ENCODE measurements around the gene PAEP.

The PAEP gene

DNA sequence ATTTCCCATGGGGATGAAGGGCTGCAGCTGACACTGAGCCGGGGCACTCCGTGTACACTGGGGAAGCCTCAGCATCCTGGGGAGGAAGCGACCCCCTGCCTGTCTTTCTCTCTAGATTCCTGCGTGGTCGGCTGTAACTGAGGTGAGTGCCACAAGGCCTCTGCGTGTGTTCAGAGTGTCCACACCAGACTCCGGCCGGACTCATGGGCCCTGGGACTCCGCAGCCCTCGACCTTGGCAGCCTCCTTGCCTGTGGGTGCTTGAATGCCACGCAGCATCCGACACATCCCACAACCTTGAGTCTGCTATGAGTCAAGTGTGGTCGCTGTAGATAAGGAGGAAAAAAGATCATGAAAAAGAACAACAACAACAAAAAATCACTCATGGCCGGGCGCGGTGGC, 23.4 kb downstream of the PAEP start:
- no peaks in the 10 kb centered on the region for H3K9me3 Mint-ChIP-seq
- no peak overlapping the region for H3K4me3 Mint-ChIP-seq
- no peaks in the 10 kb centered on the region for H3K4me1 Mint-ChIP-seq
- no peak for ATAC-seq
- no peak overlapping the region for H3K27ac Mint-ChIP-seq
- no peaks in the 10 kb centered on the region for H3K36me3 Mint-ChIP-seq (ENCODE audit: low read depth)
- DNase-seq: no peak
- peaks cover 3% of the 10 kb centered on the region for H3K27me3 Mint-ChIP-seq

DNA sequence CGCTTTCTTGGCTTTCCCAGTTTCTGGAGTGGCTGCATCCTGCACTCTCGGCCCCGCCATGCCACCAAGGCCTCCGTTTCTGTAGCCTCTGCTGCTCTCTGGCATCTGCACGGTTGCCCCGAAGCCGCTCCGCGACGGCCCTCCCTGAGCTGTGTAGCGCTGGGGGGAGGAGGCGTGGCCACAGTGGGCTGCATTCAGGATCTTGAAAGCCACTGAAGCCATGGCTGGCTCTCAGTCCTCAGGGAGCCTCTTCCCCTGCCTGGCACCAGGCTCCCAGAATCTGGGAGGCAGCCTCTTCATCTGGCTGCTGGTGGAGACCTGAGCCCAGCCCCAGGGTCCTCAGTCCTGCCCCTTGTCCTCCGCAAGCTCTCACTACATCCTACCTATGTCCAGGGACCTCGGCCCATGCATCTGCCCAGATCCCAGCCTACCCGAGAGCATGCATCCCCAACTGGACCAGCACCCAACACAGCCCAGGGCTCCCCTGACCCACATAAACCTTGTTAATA, 25.1 kb downstream of the PAEP start:
- no peaks in the 10 kb centered on the region for H3K9me3 Mint-ChIP-seq
- H3K4me1 Mint-ChIP-seq: no peaks in the 10 kb centered on the region
- H3K27ac Mint-ChIP-seq: no peak overlapping the region
- DNase-seq (no peak), ATAC-seq (no peak)
- H3K4me3 Mint-ChIP-seq: no peak overlapping the region
- no peaks in the 10 kb centered on the region for H3K36me3 Mint-ChIP-seq (ENCODE audit: low read depth)
- peaks cover 9% of the 10 kb centered on the region for H3K27me3 Mint-ChIP-seq

GRCh38 chr9:135587658-135588057, 26.1 kb downstream of the PAEP start:
- Mint-ChIP-seq H3K27me3 (peaks cover 9% of the 10 kb centered on the region), H3K9me3 (no peaks in the 10 kb centered on the region), H3K4me1 (no peaks in the 10 kb centered on the region), H3K27ac (no peak overlapping the region), H3K4me3 (no peak overlapping the region), H3K36me3 (ENCODE audit: low read depth) (no peaks in the 10 kb centered on the region)
- DNase-seq (no peak), ATAC-seq (no peak)

DNA sequence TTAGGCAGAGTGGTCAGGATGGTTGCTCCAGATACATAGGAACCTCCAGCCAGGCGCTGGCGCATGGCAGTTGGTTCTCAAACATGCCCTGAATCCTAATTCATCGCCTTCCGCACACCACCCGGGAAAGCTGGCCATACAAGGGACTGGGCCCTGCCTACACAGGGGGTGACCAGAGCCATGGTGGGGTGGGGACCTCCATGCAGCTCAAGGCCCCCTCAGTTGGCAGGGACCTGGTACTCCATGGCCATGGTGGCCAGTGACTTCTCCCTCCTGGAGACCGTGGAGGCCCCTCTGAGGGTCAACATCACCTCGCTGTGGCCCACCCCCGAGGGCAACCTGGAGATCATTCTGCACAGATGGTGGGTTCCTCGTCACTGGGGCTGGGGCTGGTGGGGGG, 26.8 kb downstream of the PAEP start:
- H3K4me1 Mint-ChIP-seq: no peaks in the 10 kb centered on the region
- ATAC-seq: no peak
- H3K4me3 Mint-ChIP-seq: no peak overlapping the region
- no peak overlapping the region for H3K27ac Mint-ChIP-seq
- H3K27me3 Mint-ChIP-seq: peaks cover 8% of the 10 kb centered on the region
- no peaks in the 10 kb centered on the region for H3K9me3 Mint-ChIP-seq
- H3K36me3 Mint-ChIP-seq (ENCODE audit: low read depth): no peaks in the 10 kb centered on the region
- DNase-seq: no peak

DNA sequence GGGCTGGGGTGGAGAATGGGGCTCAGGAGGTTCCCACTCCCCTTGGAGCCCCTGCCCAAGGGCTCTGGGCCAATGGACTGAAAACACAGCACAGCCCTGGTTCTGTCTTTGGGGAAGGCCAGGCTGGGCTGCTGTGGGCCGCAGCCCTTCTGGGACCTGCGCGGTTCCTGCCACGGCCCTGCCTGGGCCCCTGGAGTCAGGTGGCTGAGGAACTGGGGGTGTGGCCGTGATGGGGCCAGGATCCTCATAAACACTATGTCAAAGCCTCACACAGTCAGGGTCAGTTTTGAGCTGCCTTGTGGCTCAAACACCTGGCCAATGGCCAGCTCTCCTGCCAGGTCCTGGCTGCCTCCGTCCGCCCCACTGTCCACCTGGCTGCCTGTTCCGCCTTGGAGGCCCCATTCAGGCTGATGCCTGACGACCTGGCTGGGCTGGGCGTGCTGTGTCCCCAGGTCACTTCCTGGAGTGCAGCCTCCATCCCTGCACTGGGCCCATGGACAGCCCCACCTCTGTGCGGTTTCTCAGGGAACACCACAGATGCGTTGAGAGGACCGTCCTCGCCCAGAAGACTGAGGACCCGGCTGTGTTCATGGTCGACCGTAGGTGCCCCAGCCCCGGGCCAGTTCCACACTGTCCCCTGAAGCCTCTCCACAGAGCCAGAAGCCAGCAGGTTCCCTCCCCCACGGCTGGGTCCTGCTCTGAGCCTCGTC, 27.5 kb downstream of the PAEP start:
- Mint-ChIP-seq H3K9me3 (no peaks in the 10 kb centered on the region), H3K27me3 (peaks cover 6% of the 10 kb centered on the region), H3K27ac (no peak overlapping the region), H3K36me3 (ENCODE audit: low read depth) (no peaks in the 10 kb centered on the region), H3K4me3 (no peak overlapping the region), H3K4me1 (no peaks in the 10 kb centered on the region)
- DNase-seq (no peak), ATAC-seq (no peak)

DNA sequence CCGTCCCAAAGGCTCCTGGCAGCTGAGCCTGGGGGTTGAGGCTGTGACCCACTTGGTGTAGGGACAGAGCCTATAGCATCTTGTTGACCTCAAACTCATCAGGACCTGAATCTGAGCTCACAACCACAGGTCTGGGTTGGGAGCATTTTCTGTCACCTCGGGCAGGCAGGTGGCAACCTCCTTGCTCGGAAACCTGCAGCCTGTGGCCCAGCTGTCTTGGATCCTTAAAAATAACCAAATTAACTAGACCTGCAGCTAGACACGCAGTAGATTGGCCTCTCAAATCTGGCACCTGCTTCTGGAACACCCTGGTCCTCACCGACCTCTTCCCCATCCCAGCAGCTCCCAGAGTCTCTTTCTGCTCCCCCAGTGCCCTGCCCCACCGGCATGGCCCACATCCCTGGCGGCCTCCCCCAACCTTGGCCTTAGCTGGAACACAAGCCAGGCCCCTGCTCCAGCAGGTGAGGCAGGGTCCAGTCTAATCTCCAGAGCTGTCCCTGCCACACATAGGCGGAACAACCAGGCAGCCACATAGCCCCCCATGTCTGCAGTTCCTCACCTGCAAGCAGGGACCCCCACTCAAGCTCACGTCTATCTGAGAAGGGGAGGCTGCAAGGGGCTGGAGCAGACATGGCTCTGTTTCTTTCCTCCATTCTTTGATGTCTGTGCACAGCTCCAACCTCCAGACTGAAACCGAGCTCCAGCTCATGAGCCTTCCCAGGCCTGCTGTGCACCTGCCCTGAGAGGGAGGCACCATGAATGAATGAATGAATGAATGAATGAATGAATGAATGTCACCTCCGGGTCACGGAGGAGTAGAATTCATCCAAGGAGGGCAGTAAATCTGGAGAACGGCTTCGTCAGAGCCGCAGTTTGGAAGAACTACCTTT, 28.3 kb downstream of the PAEP start:
- Mint-ChIP-seq H3K4me1 (no peaks in the 10 kb centered on the region), H3K27ac (no peak overlapping the region), H3K27me3 (peaks cover 6% of the 10 kb centered on the region), H3K4me3 (no peak overlapping the region), H3K9me3 (no peaks in the 10 kb centered on the region), H3K36me3 (ENCODE audit: low read depth) (no peaks in the 10 kb centered on the region)
- DNase-seq (no peak), ATAC-seq (no peak)

GRCh38 chr9:135590486-135591079, 29.0 kb downstream of the PAEP start:
- H3K4me1 Mint-ChIP-seq: no peaks in the 10 kb centered on the region
- no peak overlapping the region for H3K4me3 Mint-ChIP-seq
- H3K36me3 Mint-ChIP-seq (ENCODE audit: low read depth): no peaks in the 10 kb centered on the region
- no peak for ATAC-seq
- no peak overlapping the region for H3K27ac Mint-ChIP-seq
- no peak for DNase-seq
- no peaks in the 10 kb centered on the region for H3K9me3 Mint-ChIP-seq
- H3K27me3 Mint-ChIP-seq: peaks cover 9% of the 10 kb centered on the region

- DNase-seq: no peak
- Mint-ChIP-seq H3K4me1 (no peaks in the 10 kb centered on the region), H3K36me3 (ENCODE audit: low read depth) (no peaks in the 10 kb centered on the region), H3K27me3 (peaks cover 17% of the 10 kb centered on the region), H3K4me3 (no peak overlapping the region), H3K27ac (no peak overlapping the region), H3K9me3 (no peaks in the 10 kb centered on the region)
- no peak for ATAC-seq
Measured at GRCh38 chr9:135591506-135592330, 30.2 kb downstream of the PAEP start.

DNA sequence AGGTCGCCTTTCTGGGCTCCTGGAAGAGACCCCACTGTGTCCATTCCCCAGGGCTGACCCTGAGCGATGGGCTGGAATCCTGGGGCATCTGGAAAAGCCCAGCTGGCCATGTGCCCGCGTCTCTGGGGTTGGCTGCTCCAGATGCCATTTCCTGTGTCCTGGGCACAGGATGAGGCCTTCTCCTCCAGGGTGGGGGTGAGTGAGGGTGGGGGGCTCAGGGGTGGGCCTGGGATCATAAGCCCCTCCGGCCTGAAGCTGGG, 30.7 kb downstream of the PAEP start:
- ATAC-seq: no peak
- no peak for DNase-seq
- no peak overlapping the region for H3K27ac Mint-ChIP-seq
- H3K4me1 Mint-ChIP-seq: no peaks in the 10 kb centered on the region
- no peaks in the 10 kb centered on the region for H3K36me3 Mint-ChIP-seq (ENCODE audit: low read depth)
- no peak overlapping the region for H3K4me3 Mint-ChIP-seq
- peaks cover 17% of the 10 kb centered on the region for H3K27me3 Mint-ChIP-seq
- H3K9me3 Mint-ChIP-seq: no peaks in the 10 kb centered on the region

DNA sequence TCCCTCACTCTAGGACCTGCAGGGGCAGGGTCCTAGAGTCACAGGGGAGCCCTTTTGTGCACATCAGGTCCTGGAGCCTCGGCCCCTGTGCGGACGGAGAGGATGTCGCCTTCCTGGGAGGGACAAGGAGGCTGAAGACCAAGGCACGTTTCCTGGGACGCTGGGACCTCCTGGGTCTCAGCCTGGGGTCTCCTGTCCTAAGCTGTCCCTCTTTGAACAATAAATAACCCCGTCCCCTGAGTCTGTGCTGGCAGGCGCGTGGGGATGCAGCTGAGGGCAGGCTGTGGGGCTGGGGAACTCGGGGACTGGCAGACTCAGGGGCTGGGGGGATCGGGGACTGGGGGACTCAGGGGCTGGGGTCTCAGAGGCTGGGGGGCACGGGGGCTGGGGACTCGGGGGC, 31.1 kb downstream of the PAEP start:
- Mint-ChIP-seq H3K27me3 (peaks cover 17% of the 10 kb centered on the region), H3K36me3 (ENCODE audit: low read depth) (no peaks in the 10 kb centered on the region), H3K4me3 (no peak overlapping the region), H3K9me3 (no peaks in the 10 kb centered on the region), H3K27ac (no peak overlapping the region), H3K4me1 (no peaks in the 10 kb centered on the region)
- DNase-seq (no peak), ATAC-seq (no peak)

GRCh38 chr9:135596211-135596610, 34.7 kb downstream of the PAEP start:
- Mint-ChIP-seq H3K4me1 (no peaks in the 10 kb centered on the region), H3K27ac (no peak overlapping the region), H3K36me3 (ENCODE audit: low read depth) (no peaks in the 10 kb centered on the region), H3K27me3 (peaks cover 20% of the 10 kb centered on the region), H3K4me3 (no peak overlapping the region), H3K9me3 (no peaks in the 10 kb centered on the region)
- ATAC-seq (no peak), DNase-seq (no peak)

- no peaks in the 10 kb centered on the region for H3K4me1 Mint-ChIP-seq
- no peak for ATAC-seq
- no peaks in the 10 kb centered on the region for H3K9me3 Mint-ChIP-seq
- no peak overlapping the region for H3K4me3 Mint-ChIP-seq
- H3K27me3 Mint-ChIP-seq: peaks cover 20% of the 10 kb centered on the region
- no peak overlapping the region for H3K27ac Mint-ChIP-seq
- no peak for DNase-seq
- H3K36me3 Mint-ChIP-seq (ENCODE audit: low read depth): no peaks in the 10 kb centered on the region
Measured at GRCh38 chr9:135600296-135600817, 38.8 kb downstream of the PAEP start.

DNA sequence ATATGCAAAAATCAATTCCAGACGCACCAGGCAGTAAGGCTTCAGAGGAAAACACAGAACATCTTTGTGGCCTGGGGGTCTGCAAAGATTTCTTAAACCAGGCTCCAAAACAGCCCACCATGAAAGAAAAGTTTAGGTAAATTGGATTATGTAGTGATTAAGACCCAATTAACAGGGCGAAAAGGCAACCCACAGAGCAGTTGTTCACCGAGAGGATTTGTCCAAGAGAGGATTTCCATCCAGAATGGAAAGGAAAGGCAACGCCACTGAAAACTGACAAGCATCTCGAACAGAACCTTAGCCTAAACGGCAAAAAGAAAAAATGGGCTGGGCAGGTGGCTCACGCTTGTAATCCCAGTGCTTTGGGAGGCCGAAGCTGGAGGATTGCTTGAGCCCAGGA, 40.4 kb downstream of the PAEP start:
- H3K9me3 Mint-ChIP-seq: no peaks in the 10 kb centered on the region
- ATAC-seq: no peak
- no peaks in the 10 kb centered on the region for H3K36me3 Mint-ChIP-seq (ENCODE audit: low read depth)
- DNase-seq: no peak
- H3K4me1 Mint-ChIP-seq: no peaks in the 10 kb centered on the region
- peaks cover 10% of the 10 kb centered on the region for H3K27me3 Mint-ChIP-seq
- no peak overlapping the region for H3K4me3 Mint-ChIP-seq
- no peak overlapping the region for H3K27ac Mint-ChIP-seq

GRCh38 chr9:135602789-135603481, 41.4 kb downstream of the PAEP start:
- Mint-ChIP-seq H3K4me1 (no peaks in the 10 kb centered on the region), H3K36me3 (ENCODE audit: low read depth) (no peaks in the 10 kb centered on the region), H3K9me3 (no peaks in the 10 kb centered on the region), H3K27ac (no peak overlapping the region), H3K27me3 (peaks cover 7% of the 10 kb centered on the region), H3K4me3 (no peak overlapping the region)
- ATAC-seq: no peak
- peak; percentile 63 for DNase-seq

Measured in activated naive CD8-positive, alpha-beta T cell treated with anti-CD3 and anti-CD28 coated beads, Interleukin-2, amount 50 U/mL, for 24 hours (primary cell).